IMR-90 (cell line): Measurements from ENCODE around the gene ANKRD44. TPM values are rescaled to one million over a fixed set of nuclear protein-coding genes. Genes with fewer than 3 reads are reported as not detected.

Experiments
- ATAC-seq: fragments of 200-7000 bp; cut with Tn5 transposase; 2 replicates; pipeline ENCODE4 v1.9.1; 2020; ENCODE audit warnings: low read depth, mild to moderate bottlenecking, moderate library complexity
- BruUV-seq: library from RNA; stranded (reverse); fragments of 400-500 nt; replicated peaks from 2 replicates; lab custom pipeline; 2021; lab: Mats Ljungman, UMichigan
- CTCF ChIA-PET: fragments of 300-600 bp; formaldehyde crosslinking; extraction: SDS; loops from one replicate; lab custom pipeline; 2021; ENCODE audit warnings: antibody characterized with exemption; lab: Yijun Ruan, JAX
- POLR2A ChIA-PET: fragments of 300-600 bp; sonication (Branson Sonifier 250); formaldehyde crosslinking; loops from one replicate; lab custom pipeline; 2022; ENCODE audit warnings: antibody characterized with exemption; ENCODE audit not compliant: unreplicated experiment; lab: Charles Lee
- DNase-seq: peaks from one replicate; pipeline ENCODE4 v3.0.0; 2013
- H2AFZ ChIP-seq: replicated peaks from 2 replicates; pipeline ENCODE3; 2013; ENCODE audit warnings: low read length, mild to moderate bottlenecking; ENCODE audit not compliant: poor library complexity
- H2AK5ac ChIP-seq: 2 replicates; pipeline ENCODE4 v1.6.1; 2013; ENCODE audit warnings: low read depth, low read length, inconsistent platforms
- H2AK9ac ChIP-seq: replicated peaks from 2 replicates; pipeline ENCODE3; 2013; ENCODE audit warnings: mild to moderate bottlenecking, low read depth, low read length, moderate library complexity; ENCODE audit not compliant: poor library complexity
- H2BK120ac ChIP-seq: 2 replicates; pipeline ENCODE4 v1.6.1; 2013; ENCODE audit warnings: low read depth, low read length, inconsistent platforms
- H2BK15ac ChIP-seq: 3 replicates; pipeline ENCODE4 v1.6.1; 2013; ENCODE audit warnings: low read depth, low read length, inconsistent platforms
- H2BK20ac ChIP-seq: 2 replicates; pipeline ENCODE4 v1.6.1; 2013; ENCODE audit warnings: low read depth, mild to moderate bottlenecking, inconsistent platforms, low read length, moderate library complexity
- H2BK5ac ChIP-seq: 2 replicates; pipeline ENCODE4 v1.6.1; 2013; ENCODE audit warnings: mild to moderate bottlenecking, low read depth, low read length, inconsistent platforms; ENCODE audit not compliant: poor library complexity, severe bottlenecking
- H3K14ac ChIP-seq: replicated peaks from 2 replicates; pipeline ENCODE4 v1.6.1; 2013; ENCODE audit warnings: low read depth, low read length, inconsistent platforms
- H3K18ac ChIP-seq: 2 replicates; pipeline ENCODE4 v1.6.1; 2013; ENCODE audit warnings: low read depth, low read length, control low read depth
- H3K23ac ChIP-seq: 2 replicates; pipeline ENCODE4 v1.6.1; 2013; ENCODE audit warnings: low read depth, low read length, inconsistent platforms
- H3K27ac ChIP-seq: 2 replicates; pipeline ENCODE4 v1.5.1; 2013; ENCODE audit warnings: mild to moderate bottlenecking, control low read depth, low read length; ENCODE audit not compliant: insufficient read depth
- H3K27me3 ChIP-seq: 2 replicates; pipeline ENCODE4 v1.6.1; 2013; ENCODE audit warnings: low read length; ENCODE audit not compliant: control insufficient read depth, insufficient read depth
- H3K36me3 ChIP-seq: 2 replicates; pipeline ENCODE4 v1.6.1; 2013; ENCODE audit warnings: low read length, mixed read lengths; ENCODE audit not compliant: control insufficient read depth, insufficient read depth
- H3K4ac ChIP-seq: 2 replicates; pipeline ENCODE4 v1.6.1; 2013; ENCODE audit warnings: low read depth, low read length, inconsistent platforms
- H3K4me1 ChIP-seq: 2 replicates; pipeline ENCODE4 v1.6.1; 2013; ENCODE audit warnings: low read length, mixed read lengths; ENCODE audit not compliant: control insufficient read depth, insufficient read depth
- H3K4me2 ChIP-seq: 2 replicates; pipeline ENCODE4 v1.6.1; 2013; ENCODE audit warnings: low read depth, mild to moderate bottlenecking, control low read depth, low read length, moderate library complexity
- H3K4me3 ChIP-seq: 2 replicates; pipeline ENCODE4 v1.5.1; 2013; ENCODE audit warnings: low read depth, mild to moderate bottlenecking, control low read depth, low read length, moderate library complexity; ENCODE audit not compliant: insufficient read depth
- H3K56ac ChIP-seq: 2 replicates; pipeline ENCODE4 v1.6.1; 2013; ENCODE audit warnings: low read length, inconsistent platforms; ENCODE audit not compliant: insufficient read depth; ENCODE audit errors: extremely low read depth
- H3K79me1 ChIP-seq, 2 experiments: 2 replicates each; pipeline ENCODE4 v1.6.1; 2013; ENCODE audit warnings: low read length in 2 of 2, inconsistent platforms in 1 of 2, low read depth in 1 of 2
- H3K9ac ChIP-seq: 2 replicates; pipeline ENCODE4 v1.6.1; 2013; ENCODE audit warnings: low read depth, low read length, control low read depth
- H3K9me1 ChIP-seq: 2 replicates; pipeline ENCODE4 v1.6.1; 2013; ENCODE audit warnings: low read length, inconsistent platforms; ENCODE audit not compliant: insufficient read depth
- H3K9me3 ChIP-seq: 2 replicates; pipeline ENCODE4 v1.6.1; 2013; ENCODE audit warnings: low read length; ENCODE audit not compliant: control insufficient read depth, insufficient read depth
- H4K20me1 ChIP-seq: 2 replicates; pipeline ENCODE4 v1.6.1; 2013; ENCODE audit warnings: low read length, inconsistent platforms; ENCODE audit not compliant: insufficient read depth
- H4K5ac ChIP-seq: 2 replicates; pipeline ENCODE4 v1.6.1; 2013; ENCODE audit warnings: mild to moderate bottlenecking, low read depth, low read length, control low read depth
- H4K8ac ChIP-seq, 2 experiments: 2 replicates each; pipeline ENCODE4 v1.6.1; 2013; ENCODE audit warnings: low read depth in 2 of 2, low read length in 2 of 2, control low read depth in 1 of 2, inconsistent platforms in 1 of 2
- H4K91ac ChIP-seq: 2 replicates; pipeline ENCODE4 v1.6.1; 2013; ENCODE audit warnings: low read depth, low read length, inconsistent platforms; ENCODE audit not compliant: insufficient read depth
- CEBPB ChIP-seq: IDR thresholded peaks from 2 replicates; pipeline ENCODE4 v1.6.1; 2012; ENCODE audit warnings: low read depth, low read length, improper control_type of control experiment
- FOS ChIP-seq: fragments of 150-350 bp; IDR thresholded peaks from 2 replicates; pipeline ENCODE4 v1.6.1; 2016; ENCODE audit warnings: low read depth, low read length
- MAFK ChIP-seq: IDR thresholded peaks from 2 replicates; pipeline ENCODE4 v1.6.1; 2012; ENCODE audit warnings: low read depth, low read length, improper control_type of control experiment
- MXI1 ChIP-seq: IDR thresholded peaks from 2 replicates; pipeline ENCODE4 v1.6.1; 2012; ENCODE audit warnings: low read depth, mild to moderate bottlenecking, low read length, moderate library complexity, borderline replicate concordance
- NFE2L2 ChIP-seq: fragments of 150-350 bp; IDR thresholded peaks from 2 replicates; pipeline ENCODE4 v1.6.1; 2016; ENCODE audit warnings: low read depth, mild to moderate bottlenecking, low read length
- POLR2A ChIP-seq: IDR thresholded peaks from 2 replicates; pipeline ENCODE4 v1.6.1; 2012; ENCODE audit warnings: mild to moderate bottlenecking, low read depth, low read length
- RCOR1 ChIP-seq: IDR thresholded peaks from 2 replicates; pipeline ENCODE4 v1.6.1; 2012; ENCODE audit warnings: mild to moderate bottlenecking, low read length, improper control_type of control experiment; ENCODE audit not compliant: insufficient replicate concordance
- RFX5 ChIP-seq: IDR thresholded peaks from 2 replicates; pipeline ENCODE4 v1.8.0; 2012; ENCODE audit warnings: low read depth, mild to moderate bottlenecking, low read length, moderate library complexity
- SMC3 ChIP-seq: fragments of 150-350 bp; IDR thresholded peaks from 2 replicates; pipeline ENCODE4 v1.6.1; 2016; ENCODE audit warnings: low read depth, mild to moderate bottlenecking, antibody characterized with exemption, low read length, moderate library complexity
- WGBS, 2 experiments: methylation state at CpG; one replicate each; pipeline versions ENCODE4 v1.1.5 to v1.1.7; 2013; ENCODE audit warnings: missing lambda C conversion rate in 2 of 2; ENCODE audit not compliant: insufficient read length in 1 of 2; ENCODE audit errors: extremely low coverage in 2 of 2; 5-methylcytosine and 5-hydroxymethylcytosine counted together
- dilution Hi-C: fragments of 300-500 bp; cut with HindIII; formaldehyde crosslinking; loops from one replicate; pipeline ENCODE4 v1.14.3; 2018; ENCODE audit warnings: low sequenced_read_pairs; ENCODE audit not compliant: unreplicated experiment
- in situ Hi-C: fragments of 300-500 bp; cut with MboI; formaldehyde crosslinking; loops from 3 replicates; pipeline ENCODE4 v1.14.3; 2019; ENCODE audit warnings: low sequenced_read_pairs, inconsistent platforms, mixed read lengths
- intact Hi-C: fragments of 100-400 bp; cut with micrococcal nuclease; formaldehyde crosslinking; loops from 2 replicates; pipeline ENCODE4 v1.10.0; 2022
- polyA plus RNA-seq, 3 experiments: library from polyadenylated mRNA; depleted of rRNA; stranded (reverse); fragments of >200 nt; gene quantifications; 2 replicates each; pipeline ENCODE4 v1.2.3, GENCODE V29; 2012; ENCODE audit warnings: low replicate concordance in 1 of 3
- total RNA-seq: library from RNA; depleted of rRNA; stranded (reverse); fragments of >200 nt; gene quantifications from 2 replicates; pipeline ENCODE4 v1.2.3, GENCODE V29; 2012
- TF ChIP-seq, protein P1 (sequence below): conservative IDR thresholded peaks from 2 replicates; pipeline ENCODE4 v1.5.1; 2012; ENCODE audit warnings: mild to moderate bottlenecking, low read depth, low read length, improper control_type of control experiment
- TF ChIP-seq, protein P2 (sequence below): fragments of 150-350 bp; IDR thresholded peaks from 2 replicates; pipeline ENCODE4 v1.6.1; 2016; ENCODE audit warnings: low read depth, mild to moderate bottlenecking, low read length, moderate library complexity, borderline replicate concordance

ANKRD44 gene
- total and polyA plus RNA-seq, 2 of the 4 experiments (the other 2 are of a cell fraction): 5.2 to 15.6 TPM

DNA sequence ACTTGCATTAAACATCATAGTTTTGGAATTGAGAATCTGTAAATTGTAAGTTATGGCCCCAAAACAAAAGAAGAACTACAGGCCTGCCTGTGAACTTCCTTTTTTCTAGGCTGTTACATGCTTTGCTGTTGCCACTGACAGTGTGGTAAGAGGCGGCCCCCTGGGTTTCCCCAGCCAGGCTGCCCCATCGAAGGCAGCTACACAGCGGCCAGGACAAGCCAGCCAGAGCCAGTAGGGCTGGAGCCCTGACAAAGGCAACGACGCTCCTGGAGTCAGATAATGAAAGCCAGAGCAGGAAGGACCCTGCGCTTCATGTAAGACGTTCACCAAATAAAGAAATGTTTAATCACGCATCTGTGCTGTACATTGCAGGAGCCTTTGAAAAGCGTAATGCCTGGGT lies 55.0 kb downstream of the ANKRD44 start:
- Histone ChIP-seq H3K9me3 (no peaks in the 10 kb centered on the region), H3K27ac (peak overlapping the region; percentile 60; the same call in 1 of the 2 replicates), H2AK9ac (no peak overlapping the region), H4K8ac (peak overlapping the region in 1 of 2 experiments; percentile 62; a peak in 2 of 4 replicates), H3K27me3 (no peaks in the 10 kb centered on the region), H4K91ac (0 out of 2 replicates have a peak overlapping the region, but pooled peaks have one; percentile 26), H3K4me2 (peak overlapping the region; percentile 97), H3K23ac (peak overlapping the region; percentile 87; the same call in 1 of the 2 replicates), H3K4ac (peak overlapping the region; percentile 47), H3K14ac (peak overlapping the region; percentile 16; the same call in 1 of the 2 replicates), H3K9me1 (0 out of 2 replicates have a peak, but pooled peaks cover 4% of the 10 kb centered on the region), H3K36me3 (no peaks in the 10 kb centered on the region), H3K9ac (peak overlapping the region; percentile 60), H3K4me3 (peak overlapping the region; percentile 31; the same call in 1 of the 2 replicates), H2BK20ac (peak overlapping the region; percentile 56; the same call in 1 of the 2 replicates), H4K20me1 (no peaks in the 10 kb centered on the region), H2BK120ac (0 out of 2 replicates have a peak overlapping the region, but pooled peaks have one; percentile 32), H3K18ac (peak overlapping the region; percentile 87), H2BK15ac (no peak overlapping the region), H2BK5ac (peak overlapping the region; percentile 27), H3K56ac (no peak overlapping the region), H4K5ac (peak overlapping the region; percentile 19), H3K4me1 (peaks cover 1% of the 10 kb centered on the region; the same call in 1 of the 2 replicates), H2AFZ (peak overlapping the region; percentile 82), H3K79me1 (0 out of 4 replicates have a peak, but pooled peaks cover 0 to 4% of the 10 kb centered on the region in 2 experiments), H2AK5ac (no peak overlapping the region)
- WGBS, 2 experiments: 39% methylated on average over 4 of the region's 9 CpGs; no CpG with 5 or more reads in 1 of the 2 experiments
- ATAC-seq: peak; percentile 91
- no TSS peak for BruUV-seq
- POLR2A ChIA-PET: no interaction called here
- peak; percentile 55 for DNase-seq
- intact Hi-C loops (no loop called here), in situ Hi-C loops (no loop called here), dilution Hi-C loops (no loop called here)
- TF ChIP-seq POLR2A: no peak
- TF ChIP-seq, protein P1, sequence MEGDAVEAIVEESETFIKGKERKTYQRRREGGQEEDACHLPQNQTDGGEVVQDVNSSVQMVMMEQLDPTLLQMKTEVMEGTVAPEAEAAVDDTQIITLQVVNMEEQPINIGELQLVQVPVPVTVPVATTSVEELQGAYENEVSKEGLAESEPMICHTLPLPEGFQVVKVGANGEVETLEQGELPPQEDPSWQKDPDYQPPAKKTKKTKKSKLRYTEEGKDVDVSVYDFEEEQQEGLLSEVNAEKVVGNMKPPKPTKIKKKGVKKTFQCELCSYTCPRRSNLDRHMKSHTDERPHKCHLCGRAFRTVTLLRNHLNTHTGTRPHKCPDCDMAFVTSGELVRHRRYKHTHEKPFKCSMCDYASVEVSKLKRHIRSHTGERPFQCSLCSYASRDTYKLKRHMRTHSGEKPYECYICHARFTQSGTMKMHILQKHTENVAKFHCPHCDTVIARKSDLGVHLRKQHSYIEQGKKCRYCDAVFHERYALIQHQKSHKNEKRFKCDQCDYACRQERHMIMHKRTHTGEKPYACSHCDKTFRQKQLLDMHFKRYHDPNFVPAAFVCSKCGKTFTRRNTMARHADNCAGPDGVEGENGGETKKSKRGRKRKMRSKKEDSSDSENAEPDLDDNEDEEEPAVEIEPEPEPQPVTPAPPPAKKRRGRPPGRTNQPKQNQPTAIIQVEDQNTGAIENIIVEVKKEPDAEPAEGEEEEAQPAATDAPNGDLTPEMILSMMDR: no peak
- no peak for TF ChIP-seq CEBPB
- TF ChIP-seq RFX5: no peak
- no peak for TF ChIP-seq NFE2L2
- TF ChIP-seq RCOR1: no peak
- no peak for TF ChIP-seq MAFK
- no peak for TF ChIP-seq FOS
- TF ChIP-seq, protein P2, sequence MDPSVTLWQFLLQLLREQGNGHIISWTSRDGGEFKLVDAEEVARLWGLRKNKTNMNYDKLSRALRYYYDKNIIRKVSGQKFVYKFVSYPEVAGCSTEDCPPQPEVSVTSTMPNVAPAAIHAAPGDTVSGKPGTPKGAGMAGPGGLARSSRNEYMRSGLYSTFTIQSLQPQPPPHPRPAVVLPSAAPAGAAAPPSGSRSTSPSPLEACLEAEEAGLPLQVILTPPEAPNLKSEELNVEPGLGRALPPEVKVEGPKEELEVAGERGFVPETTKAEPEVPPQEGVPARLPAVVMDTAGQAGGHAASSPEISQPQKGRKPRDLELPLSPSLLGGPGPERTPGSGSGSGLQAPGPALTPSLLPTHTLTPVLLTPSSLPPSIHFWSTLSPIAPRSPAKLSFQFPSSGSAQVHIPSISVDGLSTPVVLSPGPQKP: no peak
- no peak for TF ChIP-seq SMC3
- TF ChIP-seq MXI1: no peak
- CTCF ChIA-PET: no interaction called here
